Endometrium (tissue), 2 donors: ENCODE results near the gene TAS2R60.
"Not testable (repeated sequence)": the region's sequence is repeated elsewhere in the genome, so short reads cannot be mapped to it uniquely, and the experiment has no call there.

ENCODE experiments used
- FAIRE-seq: peaks from 2 replicates; lab custom pipeline; 2012; peaks lifted over from hg19 to GRCh38; lab: Jason Lieb, UNC
- donor health status: control.
- donor health status: control.

TAS2R60 gene

GRCh38 chr7:143444063-143444782 is 970 bp downstream of the TAS2R60 start:
- no peak for FAIRE-seq

GRCh38 chr7:143444785-143445184 is 1.5 kb downstream of the TAS2R60 start:
- no peak for FAIRE-seq

GRCh38 chr7:143447466-143447865 is 4.2 kb downstream of the TAS2R60 start:
- no peak for FAIRE-seq

- FAIRE-seq, result no peak
These were observed 5.2 kb downstream of the TAS2R60 start for GRCh38 chr7:143448429-143448828.

- no peak for FAIRE-seq
These were observed 6.5 kb downstream of the TAS2R60 start for GRCh38 chr7:143449793-143450192.

- no peak for FAIRE-seq
These were observed 7.9 kb downstream of the TAS2R60 start for GRCh38 chr7:143451122-143451521.

GRCh38 chr7:143451746-143452145 is 8.5 kb downstream of the TAS2R60 start:
- no peak for FAIRE-seq

- FAIRE-seq, result no peak
These were observed 9.2 kb downstream of the TAS2R60 start for GRCh38 chr7:143452495-143452894.

GRCh38 chr7:143454091-143454680 is 10.9 kb downstream of the TAS2R60 start:
- FAIRE-seq, result no peak

GRCh38 chr7:143455491-143455890 is 12.2 kb downstream of the TAS2R60 start:
- no peak for FAIRE-seq

GRCh38 chr7:143455942-143456341 is 12.7 kb downstream of the TAS2R60 start:
- no peak for FAIRE-seq

- no peak for FAIRE-seq
These were observed 13.9 kb downstream of the TAS2R60 start for GRCh38 chr7:143456992-143457793.

- no peak for FAIRE-seq
These were observed 15.0 kb downstream of the TAS2R60 start for GRCh38 chr7:143458263-143458662.

GRCh38 chr7:143458681-143459080 is 15.4 kb downstream of the TAS2R60 start:
- no peak for FAIRE-seq

- FAIRE-seq, result no peak
These were observed 16.1 kb downstream of the TAS2R60 start for GRCh38 chr7:143459359-143459758.

- no peak for FAIRE-seq
These were observed 17.2 kb downstream of the TAS2R60 start for GRCh38 chr7:143460271-143460979.

- FAIRE-seq, result no peak
These were observed 18.8 kb downstream of the TAS2R60 start for GRCh38 chr7:143462045-143462444.

GRCh38 chr7:143463556-143463955 is 20.3 kb downstream of the TAS2R60 start:
- no peak for FAIRE-seq

- FAIRE-seq, result no peak
These were observed 20.7 kb downstream of the TAS2R60 start for GRCh38 chr7:143463957-143464356.

- FAIRE-seq, result no peak
These were observed 24.5 kb downstream of the TAS2R60 start for GRCh38 chr7:143467724-143468123.

- FAIRE-seq, result not testable (repeated sequence)
These were observed 28.9 kb downstream of the TAS2R60 start for GRCh38 chr7:143472071-143472689.
